ENCODE measurements around the gene SLC8A1. TPM values are rescaled to one million over a fixed set of nuclear protein-coding genes. Genes with fewer than 3 reads are reported as not detected.

The SLC8A1 gene
- total and polyA plus RNA-seq, 10 of the 15 experiments (the other 5 are each of a cell fraction or from before 2014, with no cell fraction given): under 0.01 to 1.2 (median 0.01) TPM; not detected in 3

GRCh38 chr2:40321016-40321623 lies 130.8 kb downstream of the SLC8A1 start (continued):
- TF ChIP-seq CHD2 (IDR thresholded peaks at IDR 0.05; ENCODE audit: borderline replicate concordance, low read depth, low read length): no peak
- no peak for TF ChIP-seq JUNB (IDR thresholded peaks at IDR 0.05)

- WGBS (ENCODE audit: insufficient coverage, insufficient replicate concordance, low lambda C conversion rate, missing lambda C conversion rate): 60% methylated on average over 3 of the region's 3 CpGs
- no peak for ATAC-seq
- no peak overlapping the region for H3K4me3 ChIP-seq
- no TSS peak for BruUV-seq (replicated peaks)
- ChIA-PET RAD21 (ENCODE audit: unreplicated experiment) (no interaction called here), SMC1A (ENCODE audit: uncharacterized antibody, unreplicated experiment) (no interaction called here), POLR2A (no interaction called here), CTCF (no interaction called here)
- FAIRE-seq: no peak
- H3K79me2 ChIP-seq (ENCODE audit: control insufficient read depth, insufficient read depth, low read length): no peaks in the 10 kb centered on the region
- in situ Hi-C loops (cut with MboI) (no loop called here), intact Hi-C loops (cut with micrococcal nuclease; ENCODE audit: unreplicated experiment) (no loop called here)
- no peaks in the 10 kb centered on the region for H3K36me3 ChIP-seq (ENCODE audit: control insufficient read depth in 2 of 2, insufficient read depth in 2 of 2, low read length in 1 of 2)
- no peak overlapping the region for H3K9ac ChIP-seq (ENCODE audit: control insufficient read depth, insufficient read depth, low read length)
- TF ChIP-seq MAX (IDR thresholded peaks at IDR 0.05; ENCODE audit: low read depth, low read length) (no peak), EZH2 (IDR thresholded peaks at IDR 0.05; ENCODE audit: borderline replicate concordance, control insufficient read depth, low read depth, low read length) (no peak), RELA (IDR thresholded peaks at IDR 0.05; ENCODE audit: borderline replicate concordance, partially characterized antibody) (no peak), MEF2A (IDR thresholded peaks at IDR 0.05; ENCODE audit: insufficient read depth, low read depth, low read length) (no peak), RBBP5 (conservative IDR thresholded peaks at IDR 0.05) (no peak), POLR2AphosphoS2 (IDR thresholded peaks at IDR 0.05; ENCODE audit: low read depth, low read length) (no peak), RCOR1 (conservative IDR thresholded peaks at IDR 0.05; ENCODE audit: low read depth, low read length) (no peak), ATF7 (IDR thresholded peaks at IDR 0.05; ENCODE audit: low read depth) (no peak), ZNF622 (IDR thresholded peaks at IDR 0.05) (no peak), SIX5 (IDR thresholded peaks at IDR 0.05; ENCODE audit: low read depth, low read length, severe bottlenecking) (no peak), IKZF1 (conservative IDR thresholded peaks at IDR 0.05) (no peak)
- TF ChIP-seq, protein P1, sequence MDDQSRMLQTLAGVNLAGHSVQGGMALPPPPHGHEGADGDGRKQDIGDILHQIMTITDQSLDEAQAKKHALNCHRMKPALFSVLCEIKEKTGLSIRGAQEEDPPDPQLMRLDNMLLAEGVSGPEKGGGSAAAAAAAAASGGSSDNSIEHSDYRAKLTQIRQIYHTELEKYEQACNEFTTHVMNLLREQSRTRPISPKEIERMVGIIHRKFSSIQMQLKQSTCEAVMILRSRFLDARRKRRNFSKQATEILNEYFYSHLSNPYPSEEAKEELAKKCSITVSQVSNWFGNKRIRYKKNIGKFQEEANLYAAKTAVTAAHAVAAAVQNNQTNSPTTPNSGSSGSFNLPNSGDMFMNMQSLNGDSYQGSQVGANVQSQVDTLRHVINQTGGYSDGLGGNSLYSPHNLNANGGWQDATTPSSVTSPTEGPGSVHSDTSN (IDR thresholded peaks at IDR 0.05; ENCODE audit: insufficient replicate concordance, low read depth, low read length): no peak
- no peaks in the 10 kb centered on the region for H3K27me3 ChIP-seq (replicated peaks in 1 of 2; ENCODE audit: control insufficient read depth in 2 of 2, insufficient read depth in 2 of 2, low read length in 1 of 2)
- no peak overlapping the region for H2AFZ ChIP-seq (ENCODE audit: control insufficient read depth, low read depth, low read length)
- no peaks in the 10 kb centered on the region for H3K9me3 ChIP-seq (replicated peaks; ENCODE audit: control insufficient read depth, insufficient read depth, low read length)
- H3K4me1 ChIP-seq (ENCODE audit: control insufficient read depth, insufficient read depth, low read length): no peaks in the 10 kb centered on the region
- no peaks in the 10 kb centered on the region for H4K20me1 ChIP-seq (ENCODE audit: control insufficient read depth, insufficient read depth)
- no peak overlapping the region for H3K27ac ChIP-seq (ENCODE audit: control insufficient read depth, insufficient read depth)
- no peak for DNase-seq (ENCODE audit: low read depth, low spot score)
- no peak overlapping the region for H3K4me2 ChIP-seq (ENCODE audit: control insufficient read depth, insufficient read depth)
These were observed 133.0 kb downstream of the SLC8A1 start for GRCh38 chr2:40318921-40319320.

Measured in GM12878 (cell line).